ENCODE results near the gene MED23.

DNA sequence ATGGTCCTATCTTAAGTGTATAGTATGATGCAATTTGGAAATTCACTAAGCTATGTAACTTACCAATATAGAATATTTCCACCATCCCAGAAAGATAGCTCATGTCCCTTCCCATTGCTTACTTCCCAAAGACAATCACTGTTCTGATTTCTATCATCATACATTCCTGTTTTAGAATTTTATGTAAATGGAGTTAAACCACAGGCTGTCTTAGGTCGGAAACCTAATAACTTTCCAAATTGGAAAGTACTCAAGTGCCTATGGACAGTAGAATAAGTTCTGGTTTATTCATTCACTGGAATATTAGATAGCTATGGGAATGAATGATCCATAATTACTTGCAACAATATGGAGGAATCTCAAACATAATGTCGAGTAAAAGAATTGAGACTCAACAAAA is 29.2 kb upstream of the MED23 start:
- TF ChIP-seq CTCF (conservative IDR thresholded peaks at IDR 0.05) = no peak
- no peak for TF ChIP-seq EZH2 (IDR thresholded peaks at IDR 0.05; ENCODE audit: low read depth)

Data from PC-9 (cell line).